Stimulated activated CD8-positive, alpha-beta memory T cell treated with anti-CD3 and anti-CD28 coated beads, Interleukin-15, amount 100 ng/mL, for 1 hour (primary cell): Measurements from ENCODE around the gene CELSR1.
"Not testable (repeated sequence)": the region's sequence is repeated elsewhere in the genome, so short reads cannot be mapped to it uniquely, and the experiment has no call there.

ENCODE experiments used
- DNase-seq: peaks from one replicate; pipeline ENCODE4 v3.0.0-alpha.2; 2020; ENCODE audit warnings: low read depth

Gene CELSR1

GRCh38 chr22:46481386-46481785 is 56.0 kb downstream of the CELSR1 start:
- no peak for DNase-seq

- no peak for DNase-seq
Measured at GRCh38 chr22:46480396-46480795, 57.0 kb downstream of the CELSR1 start.

- DNase-seq, result no peak
Measured at GRCh38 chr22:46479046-46479445, 58.4 kb downstream of the CELSR1 start.

- DNase-seq, result no peak
Measured at GRCh38 chr22:46478083-46478551, 59.3 kb downstream of the CELSR1 start.

- no peak for DNase-seq
Measured at GRCh38 chr22:46476547-46476941, 60.9 kb downstream of the CELSR1 start.

- no peak for DNase-seq
Measured at GRCh38 chr22:46473896-46474557, 63.4 kb downstream of the CELSR1 start.

GRCh38 chr22:46473021-46473779 is 64.2 kb downstream of the CELSR1 start:
- no peak for DNase-seq

GRCh38 chr22:46472722-46473016 is 64.8 kb downstream of the CELSR1 start:
- DNase-seq, result no peak

- no peak for DNase-seq
Measured at GRCh38 chr22:46471901-46472721, 65.3 kb downstream of the CELSR1 start.

GRCh38 chr22:46471330-46471729 is 66.1 kb downstream of the CELSR1 start:
- DNase-seq, result not testable (repeated sequence)

GRCh38 chr22:46469711-46470110 is 67.7 kb downstream of the CELSR1 start:
- DNase-seq, result no peak

GRCh38 chr22:46467006-46467405 is 70.4 kb downstream of the CELSR1 start:
- DNase-seq, result no peak

- DNase-seq, result no peak
Measured at GRCh38 chr22:46466255-46466676, 71.2 kb downstream of the CELSR1 start.

- DNase-seq, result no peak
Measured at GRCh38 chr22:46465793-46466192, 71.6 kb downstream of the CELSR1 start.

- no peak for DNase-seq
Measured at GRCh38 chr22:46465345-46465720, 72.1 kb downstream of the CELSR1 start.

GRCh38 chr22:46464701-46465344 is 72.6 kb downstream of the CELSR1 start:
- DNase-seq, result no peak

- DNase-seq, result no peak
Measured at GRCh38 chr22:46464296-46464695, 73.1 kb downstream of the CELSR1 start.

- no peak for DNase-seq
Measured at GRCh38 chr22:46463435-46464227, 73.8 kb downstream of the CELSR1 start.

GRCh38 chr22:46462726-46463371 is 74.6 kb downstream of the CELSR1 start:
- no peak for DNase-seq

- DNase-seq, result no peak
Measured at GRCh38 chr22:46461566-46462180, 75.7 kb downstream of the CELSR1 start.

- DNase-seq, result no peak
Measured at GRCh38 chr22:46460857-46461256, 76.6 kb downstream of the CELSR1 start.
